Measurements from ENCODE around the gene TRAPPC10.

Gene TRAPPC10

DNA sequence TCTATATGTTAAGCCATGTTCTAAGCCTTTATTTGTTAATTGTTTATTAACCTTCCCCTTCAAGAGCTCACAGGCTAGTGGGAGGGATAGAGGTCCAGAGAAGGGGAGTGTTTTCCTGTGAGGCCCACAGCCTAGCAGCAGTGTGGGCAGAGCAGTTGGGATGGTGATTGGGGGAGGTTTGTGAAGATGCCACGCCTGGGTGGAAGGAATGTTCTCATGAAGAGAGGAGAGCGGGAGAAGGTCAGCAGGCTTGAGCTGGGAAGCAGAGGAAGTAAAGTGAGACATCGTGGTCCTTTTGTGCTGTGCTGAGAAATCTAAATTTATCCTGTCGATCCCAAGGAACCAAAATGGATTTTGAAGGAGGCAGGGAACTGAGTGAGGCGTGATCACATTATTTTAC lies 42.6 kb downstream of the TRAPPC10 start:
- Histone ChIP-seq H3K4me3 (ENCODE audit: low read length) (no peak overlapping the region), H3K79me2 (ENCODE audit: low read length) (peaks cover 12% of the 10 kb centered on the region), H3K27me3 (ENCODE audit: low read depth, low read length) (no peaks in the 10 kb centered on the region), H3K27ac (ENCODE audit: low read length) (no peak overlapping the region), H3K4me2 (ENCODE audit: low read length) (no peak overlapping the region), H2AFZ (ENCODE audit: low read depth, low read length) (no peak overlapping the region), H4K20me1 (ENCODE audit: insufficient read depth, low read length) (no peaks in the 10 kb centered on the region), H3K4me1 (ENCODE audit: low read length) (peaks cover 17% of the 10 kb centered on the region; the same call in 1 of the 2 replicates), H3K36me3 (replicated peaks; ENCODE audit: low read depth, low read length) (peaks cover 8% of the 10 kb centered on the region), H3K9ac (ENCODE audit: low read length) (no peak overlapping the region), H3K9me3 (ENCODE audit: insufficient read depth, low read length) (no peaks in the 10 kb centered on the region)
- no peak for TF ChIP-seq EZH2phosphoT487 (IDR thresholded peaks at IDR 0.05; ENCODE audit: low read depth)
- TF ChIP-seq, protein P1, sequence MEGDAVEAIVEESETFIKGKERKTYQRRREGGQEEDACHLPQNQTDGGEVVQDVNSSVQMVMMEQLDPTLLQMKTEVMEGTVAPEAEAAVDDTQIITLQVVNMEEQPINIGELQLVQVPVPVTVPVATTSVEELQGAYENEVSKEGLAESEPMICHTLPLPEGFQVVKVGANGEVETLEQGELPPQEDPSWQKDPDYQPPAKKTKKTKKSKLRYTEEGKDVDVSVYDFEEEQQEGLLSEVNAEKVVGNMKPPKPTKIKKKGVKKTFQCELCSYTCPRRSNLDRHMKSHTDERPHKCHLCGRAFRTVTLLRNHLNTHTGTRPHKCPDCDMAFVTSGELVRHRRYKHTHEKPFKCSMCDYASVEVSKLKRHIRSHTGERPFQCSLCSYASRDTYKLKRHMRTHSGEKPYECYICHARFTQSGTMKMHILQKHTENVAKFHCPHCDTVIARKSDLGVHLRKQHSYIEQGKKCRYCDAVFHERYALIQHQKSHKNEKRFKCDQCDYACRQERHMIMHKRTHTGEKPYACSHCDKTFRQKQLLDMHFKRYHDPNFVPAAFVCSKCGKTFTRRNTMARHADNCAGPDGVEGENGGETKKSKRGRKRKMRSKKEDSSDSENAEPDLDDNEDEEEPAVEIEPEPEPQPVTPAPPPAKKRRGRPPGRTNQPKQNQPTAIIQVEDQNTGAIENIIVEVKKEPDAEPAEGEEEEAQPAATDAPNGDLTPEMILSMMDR (IDR thresholded peaks at IDR 0.05; ENCODE audit: low read depth, low read length), result no peak

DNA sequence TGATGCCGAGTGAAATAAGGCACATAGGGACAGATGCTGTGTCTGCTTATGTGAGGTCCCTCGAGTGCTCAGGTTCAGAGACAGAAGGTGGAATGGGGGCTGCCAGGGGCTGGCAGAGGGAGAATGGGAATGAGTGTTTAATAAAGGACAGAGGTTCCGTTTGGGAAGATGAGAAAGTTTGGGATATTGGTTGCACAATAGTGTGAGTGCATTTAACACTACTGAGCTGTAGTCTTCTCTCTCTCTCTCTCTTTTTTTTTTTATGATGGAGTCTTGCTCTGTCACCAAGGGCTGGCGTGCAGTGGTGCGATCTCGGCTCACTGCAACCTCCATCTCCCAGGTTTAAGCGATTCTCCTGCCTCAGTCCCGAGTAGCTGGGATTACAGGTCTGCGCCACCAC lies 44.9 kb downstream of the TRAPPC10 start:
- no peaks in the 10 kb centered on the region for H4K20me1 ChIP-seq (ENCODE audit: insufficient read depth, low read length)
- H3K4me1 ChIP-seq (ENCODE audit: low read length), result peaks cover 17% of the 10 kb centered on the region; the same call in 1 of the 2 replicates
- H2AFZ ChIP-seq (ENCODE audit: low read depth, low read length), result no peak overlapping the region
- no peak overlapping the region for H3K4me3 ChIP-seq (ENCODE audit: low read length)
- no peak overlapping the region for H3K4me2 ChIP-seq (ENCODE audit: low read length)
- H3K9me3 ChIP-seq (ENCODE audit: insufficient read depth, low read length), result no peaks in the 10 kb centered on the region
- no peaks in the 10 kb centered on the region for H3K27me3 ChIP-seq (ENCODE audit: low read depth, low read length)
- TF ChIP-seq, protein P1 (IDR thresholded peaks at IDR 0.05; ENCODE audit: low read depth, low read length), result no peak
- no peak for TF ChIP-seq EZH2phosphoT487 (IDR thresholded peaks at IDR 0.05; ENCODE audit: low read depth)
- H3K9ac ChIP-seq (ENCODE audit: low read length), result no peak overlapping the region
- H3K79me2 ChIP-seq (ENCODE audit: low read length), result no peaks in the 10 kb centered on the region; the same call in 1 of the 2 replicates
- H3K27ac ChIP-seq (ENCODE audit: low read length), result no peak overlapping the region
- peaks cover 10% of the 10 kb centered on the region for H3K36me3 ChIP-seq (replicated peaks; ENCODE audit: low read depth, low read length)

DNA sequence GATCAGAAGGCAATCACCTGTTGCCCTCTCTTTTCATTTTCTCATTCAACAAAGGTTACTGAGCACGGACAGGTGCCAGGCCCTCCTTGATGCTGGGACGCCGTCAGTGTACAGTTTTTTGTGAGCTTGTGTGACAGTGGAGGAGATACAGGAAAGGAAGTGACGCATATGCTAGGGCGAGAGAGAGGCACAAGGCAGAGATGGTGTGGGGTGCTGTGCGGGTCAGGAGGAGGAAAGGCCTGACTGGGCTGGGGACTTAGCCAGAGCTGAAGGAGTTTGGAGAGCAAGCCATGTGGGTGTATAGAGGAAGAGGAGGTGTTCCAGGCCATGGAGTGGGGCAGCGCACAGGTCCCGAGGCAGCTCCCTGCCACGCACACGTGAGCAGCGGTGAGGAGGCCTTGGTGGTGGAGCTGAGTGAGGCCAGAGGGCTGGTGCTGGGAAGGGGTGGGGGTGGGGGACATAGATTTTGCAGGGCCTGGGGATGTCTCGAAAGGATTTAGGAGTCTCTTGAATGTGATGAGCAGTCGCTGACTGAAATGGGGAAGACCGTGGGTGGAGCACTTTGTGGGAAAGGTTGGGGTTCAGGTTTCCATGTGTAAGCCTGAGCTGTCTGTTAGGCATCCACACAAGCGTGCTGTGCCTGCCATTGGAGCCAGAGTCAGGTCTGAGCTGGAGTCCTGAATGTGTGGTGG lies 46.0 kb downstream of the TRAPPC10 start:
- peaks cover 10% of the 10 kb centered on the region for H3K36me3 ChIP-seq (replicated peaks; ENCODE audit: low read depth, low read length)
- no peaks in the 10 kb centered on the region for H3K9me3 ChIP-seq (ENCODE audit: insufficient read depth, low read length)
- H4K20me1 ChIP-seq (ENCODE audit: insufficient read depth, low read length), result no peaks in the 10 kb centered on the region
- H3K9ac ChIP-seq (ENCODE audit: low read length), result no peak overlapping the region
- H3K4me3 ChIP-seq (ENCODE audit: low read length), result no peak overlapping the region
- no peak for TF ChIP-seq EZH2phosphoT487 (IDR thresholded peaks at IDR 0.05; ENCODE audit: low read depth)
- TF ChIP-seq, protein P1 (IDR thresholded peaks at IDR 0.05; ENCODE audit: low read depth, low read length), result no peak
- no peak overlapping the region for H3K4me2 ChIP-seq (ENCODE audit: low read length)
- no peaks in the 10 kb centered on the region; the same call in 1 of the 2 replicates for H3K79me2 ChIP-seq (ENCODE audit: low read length)
- H3K27me3 ChIP-seq (ENCODE audit: low read depth, low read length), result no peaks in the 10 kb centered on the region
- no peak overlapping the region for H2AFZ ChIP-seq (ENCODE audit: low read depth, low read length)
- no peak overlapping the region for H3K27ac ChIP-seq (ENCODE audit: low read length)
- peaks cover 17% of the 10 kb centered on the region; the same call in 1 of the 2 replicates for H3K4me1 ChIP-seq (ENCODE audit: low read length)

DNA sequence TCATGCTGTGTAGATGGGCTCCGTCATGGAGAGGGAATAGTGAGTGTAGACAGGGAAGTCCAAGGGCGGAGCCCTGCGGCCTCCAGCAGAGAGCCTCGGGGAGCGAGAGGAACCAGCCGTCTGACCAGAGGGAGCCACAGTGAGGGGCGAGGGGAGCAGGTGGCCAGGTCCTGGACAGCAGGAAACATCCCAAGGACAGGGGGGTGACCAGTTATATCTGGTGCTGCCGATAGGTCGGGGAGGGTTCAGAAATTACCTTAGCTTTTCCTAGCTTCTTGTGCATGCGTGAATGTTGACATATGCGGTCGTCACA lies 46.5 kb downstream of the TRAPPC10 start:
- no peak for TF ChIP-seq EZH2phosphoT487 (IDR thresholded peaks at IDR 0.05; ENCODE audit: low read depth)
- TF ChIP-seq, protein P1 (IDR thresholded peaks at IDR 0.05; ENCODE audit: low read depth, low read length), result no peak
- H2AFZ ChIP-seq (ENCODE audit: low read depth, low read length), result no peak overlapping the region
- peaks cover 11% of the 10 kb centered on the region for H3K36me3 ChIP-seq (replicated peaks; ENCODE audit: low read depth, low read length)
- H3K79me2 ChIP-seq (ENCODE audit: low read length), result no peaks in the 10 kb centered on the region; the same call in 1 of the 2 replicates
- H3K4me2 ChIP-seq (ENCODE audit: low read length), result no peak overlapping the region
- H3K9me3 ChIP-seq (ENCODE audit: insufficient read depth, low read length), result no peaks in the 10 kb centered on the region
- H4K20me1 ChIP-seq (ENCODE audit: insufficient read depth, low read length), result no peaks in the 10 kb centered on the region
- H3K27ac ChIP-seq (ENCODE audit: low read length), result no peak overlapping the region
- H3K4me1 ChIP-seq (ENCODE audit: low read length), result peaks cover 17% of the 10 kb centered on the region; the same call in 1 of the 2 replicates
- H3K9ac ChIP-seq (ENCODE audit: low read length), result no peak overlapping the region
- no peak overlapping the region for H3K4me3 ChIP-seq (ENCODE audit: low read length)
- H3K27me3 ChIP-seq (ENCODE audit: low read depth, low read length), result no peaks in the 10 kb centered on the region

Measured in OCI-LY3 (cell line).